OCI-LY7 (cell line): ENCODE data around the gene KCNB1. TPM values are rescaled to one million over a fixed set of nuclear protein-coding genes. Genes with fewer than 3 reads are reported as not detected.

ENCODE experiments used
- BruUV-seq: library from RNA; stranded (reverse); fragments of 400-500 nt; replicated peaks from 2 replicates; lab custom pipeline; 2021; lab: Mats Ljungman, UMichigan
- CTCF ChIA-PET: fragments of 300-600 bp; sonication (Branson Sonifier 250); formaldehyde crosslinking; loops from one replicate; lab custom pipeline; 2022; ENCODE audit warnings: antibody characterized with exemption; ENCODE audit not compliant: unreplicated experiment; lab: Charles Lee
- POLR2A ChIA-PET: fragments of 300-600 bp; sonication (Branson Sonifier 250); formaldehyde crosslinking; loops from one replicate; lab custom pipeline; 2022; ENCODE audit warnings: antibody characterized with exemption; lab: Charles Lee
- DNase-seq: peaks from one replicate; pipeline ENCODE4 v3.0.0-alpha.2; 2015; ENCODE audit warnings: low spot score
- H2AFZ ChIP-seq: fragments of 200-600 bp; sonication (generic), shearing (Covaris generic); 2 replicates; pipeline ENCODE4 v1.6.1; 2014; ENCODE audit warnings: mild to moderate bottlenecking, antibody characterized with exemption, low read length, moderate library complexity
- H3K27ac ChIP-seq: fragments of 200-600 bp; sonication (generic); 2 replicates; pipeline ENCODE4 v1.5.1; 2014; ENCODE audit warnings: mixed run types, low read depth, mild to moderate bottlenecking, moderate library complexity, low read length, inconsistent platforms; ENCODE audit not compliant: poor library complexity, severe bottlenecking
- H3K36me3 ChIP-seq: fragments of 200-600 bp; sonication (generic); 2 replicates; pipeline ENCODE4 v1.6.1; 2014; ENCODE audit warnings: mild to moderate bottlenecking, antibody characterized with exemption, low read length, moderate library complexity, mixed read lengths; ENCODE audit not compliant: insufficient read depth
- H3K4me1 ChIP-seq: fragments of 200-600 bp; sonication (generic); 2 replicates; pipeline ENCODE4 v1.5.1; 2014; ENCODE audit warnings: mild to moderate bottlenecking, low read length; ENCODE audit not compliant: insufficient read depth, poor library complexity, severe bottlenecking
- H3K4me2 ChIP-seq: fragments of 200-600 bp; sonication (generic); 2 replicates; pipeline ENCODE4 v1.6.1; 2014; ENCODE audit warnings: mild to moderate bottlenecking, low read length
- H3K4me3 ChIP-seq: fragments of 200-600 bp; sonication (generic); 2 replicates; pipeline ENCODE4 v1.5.1; 2014; ENCODE audit warnings: mild to moderate bottlenecking, low read depth, low read length; ENCODE audit not compliant: poor library complexity, severe bottlenecking
- H3K79me2 ChIP-seq: fragments of 200-600 bp; sonication (generic); 2 replicates; pipeline ENCODE4 v1.6.1; 2016; ENCODE audit warnings: low read depth, mild to moderate bottlenecking, low read length, moderate library complexity, mixed read lengths; ENCODE audit not compliant: insufficient read depth
- H3K9me2 ChIP-seq: fragments of 200-600 bp; sonication (generic); 2 replicates; pipeline ENCODE4 v1.6.1; 2016; ENCODE audit warnings: mild to moderate bottlenecking, low read length, mixed read lengths; ENCODE audit not compliant: insufficient read depth
- H3K9me3 ChIP-seq: fragments of 200-600 bp; sonication (generic); 2 replicates; pipeline ENCODE4 v1.6.1; 2014; ENCODE audit warnings: mild to moderate bottlenecking, mixed run types, low read length, mixed read lengths
- H4K20me1 ChIP-seq: fragments of 200-600 bp; sonication (generic); 2 replicates; pipeline ENCODE4 v1.6.1; 2014; ENCODE audit warnings: mild to moderate bottlenecking, antibody characterized with exemption, low read length, moderate library complexity, mixed read lengths; ENCODE audit not compliant: insufficient read depth
- EZH2phosphoT487 ChIP-seq: fragments of 200-600 bp; sonication (generic); IDR thresholded peaks from 2 replicates; pipeline ENCODE4 v1.6.1; 2018; ENCODE audit warnings: low read depth, borderline replicate concordance, mild to moderate bottlenecking, mixed run types, antibody characterized with exemption, low read length, moderate library complexity, mixed read lengths
- intact Hi-C: fragments of 100-400 bp; cut with micrococcal nuclease; formaldehyde crosslinking; loops from one replicate; pipeline ENCODE4 v1.10.0; 2022; ENCODE audit not compliant: unreplicated experiment
- total RNA-seq, 2 experiments: library from RNA; depleted of rRNA in 1 of 2; stranded (reverse); fragments of >200 nt in 1 of 2; shearing (Covaris generic) in 1 of 2; gene quantifications; 2 replicates each; pipeline ENCODE4 v1.2.3, GENCODE V29; 2014 to 2022
- TF ChIP-seq, protein P1 (sequence below): fragments of 200-600 bp; sonication (generic); conservative IDR thresholded peaks from 2 replicates; pipeline ENCODE4 v1.5.1; 2014; ENCODE audit warnings: mild to moderate bottlenecking, antibody characterized with exemption, low read length, moderate library complexity, mixed read lengths

KCNB1 gene
- total RNA-seq, 2 experiments from 2014 or later, result not detected

DNA sequence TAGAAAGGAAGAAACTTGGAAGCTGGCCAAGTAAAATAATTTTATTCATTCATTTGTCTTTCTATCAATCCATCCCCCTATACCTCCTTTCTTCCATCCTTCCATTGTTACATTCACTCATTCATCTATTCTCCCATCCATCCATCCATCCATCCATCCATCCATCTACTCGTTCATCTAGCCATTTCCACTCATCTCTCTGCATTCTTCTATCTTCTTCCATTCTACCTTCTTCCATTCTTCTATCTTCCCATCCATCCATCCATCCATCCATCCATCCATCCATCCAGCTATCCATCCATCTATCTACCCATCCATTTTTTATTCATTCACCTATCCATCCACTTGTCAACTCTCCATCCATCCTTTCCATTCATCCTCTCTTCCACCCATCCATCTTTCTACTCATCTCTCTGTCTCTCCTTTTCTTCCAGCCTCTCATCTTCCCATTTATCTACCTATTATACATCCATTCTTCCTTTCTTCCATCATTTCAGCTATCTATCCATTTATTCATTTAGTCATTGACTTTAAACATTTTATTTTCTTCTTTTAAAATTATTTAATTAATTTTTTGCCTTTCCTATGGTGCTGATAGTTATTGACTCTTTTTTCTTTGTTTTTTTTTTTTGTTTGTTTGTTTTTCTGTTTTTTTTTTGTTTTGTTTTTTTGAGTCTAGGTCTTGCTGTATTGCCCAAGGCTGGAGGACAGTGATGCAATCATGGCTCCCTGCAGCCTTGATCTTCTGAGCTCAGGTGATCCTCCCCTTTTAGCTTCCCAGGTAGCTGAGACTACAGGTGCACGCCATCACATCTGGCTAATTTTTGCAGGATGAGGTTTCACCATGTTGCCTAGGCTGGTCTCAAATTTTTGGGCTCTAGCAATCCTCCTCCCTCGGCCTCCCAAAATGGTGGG lies 151.5 kb downstream of the KCNB1 start:
- no peak for DNase-seq
- POLR2A ChIA-PET, result no interaction called here
- no TSS peak for BruUV-seq
- intact Hi-C loops, result no loop called here
- no peak overlapping the region for H3K4me2 ChIP-seq
- H3K9me2 ChIP-seq, result no peaks in the 10 kb centered on the region
- no peaks in the 10 kb centered on the region for H3K36me3 ChIP-seq
- no peaks in the 10 kb centered on the region for H3K79me2 ChIP-seq
- no peak overlapping the region for H3K27ac ChIP-seq
- H3K4me3 ChIP-seq, result no peak overlapping the region
- H3K4me1 ChIP-seq, result no peaks in the 10 kb centered on the region
- no peaks in the 10 kb centered on the region for H4K20me1 ChIP-seq
- H2AFZ ChIP-seq, result no peak overlapping the region
- CTCF ChIA-PET, result no interaction called here
- H3K9me3 ChIP-seq, result no peaks in the 10 kb centered on the region
- no peak for TF ChIP-seq EZH2phosphoT487
- TF ChIP-seq, protein P1, sequence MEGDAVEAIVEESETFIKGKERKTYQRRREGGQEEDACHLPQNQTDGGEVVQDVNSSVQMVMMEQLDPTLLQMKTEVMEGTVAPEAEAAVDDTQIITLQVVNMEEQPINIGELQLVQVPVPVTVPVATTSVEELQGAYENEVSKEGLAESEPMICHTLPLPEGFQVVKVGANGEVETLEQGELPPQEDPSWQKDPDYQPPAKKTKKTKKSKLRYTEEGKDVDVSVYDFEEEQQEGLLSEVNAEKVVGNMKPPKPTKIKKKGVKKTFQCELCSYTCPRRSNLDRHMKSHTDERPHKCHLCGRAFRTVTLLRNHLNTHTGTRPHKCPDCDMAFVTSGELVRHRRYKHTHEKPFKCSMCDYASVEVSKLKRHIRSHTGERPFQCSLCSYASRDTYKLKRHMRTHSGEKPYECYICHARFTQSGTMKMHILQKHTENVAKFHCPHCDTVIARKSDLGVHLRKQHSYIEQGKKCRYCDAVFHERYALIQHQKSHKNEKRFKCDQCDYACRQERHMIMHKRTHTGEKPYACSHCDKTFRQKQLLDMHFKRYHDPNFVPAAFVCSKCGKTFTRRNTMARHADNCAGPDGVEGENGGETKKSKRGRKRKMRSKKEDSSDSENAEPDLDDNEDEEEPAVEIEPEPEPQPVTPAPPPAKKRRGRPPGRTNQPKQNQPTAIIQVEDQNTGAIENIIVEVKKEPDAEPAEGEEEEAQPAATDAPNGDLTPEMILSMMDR, result no peak

- Histone ChIP-seq H3K79me2 (no peaks in the 10 kb centered on the region), H4K20me1 (no peaks in the 10 kb centered on the region), H3K9me3 (no peaks in the 10 kb centered on the region), H2AFZ (no peak overlapping the region), H3K4me1 (peaks cover 5% of the 10 kb centered on the region), H3K4me2 (no peak overlapping the region), H3K9me2 (no peaks in the 10 kb centered on the region), H3K27ac (no peak overlapping the region), H3K36me3 (no peaks in the 10 kb centered on the region), H3K4me3 (no peak overlapping the region)
- no peak for TF ChIP-seq EZH2phosphoT487
- BruUV-seq, result no TSS peak
- intact Hi-C loops, result no loop called here
- POLR2A ChIA-PET, result no interaction called here
- CTCF ChIA-PET, result no interaction called here
- DNase-seq, result no peak
Measured at GRCh38 chr20:49328790-49329189, 153.7 kb downstream of the KCNB1 start.

- CTCF ChIA-PET, result no interaction called here
Measured at GRCh38 chr20:49326026-49326425, 156.4 kb downstream of the KCNB1 start.

More at GRCh38 chr20:49326026-49326425, 156.4 kb downstream of the KCNB1 start:
- Histone ChIP-seq H3K9me2 (no peaks in the 10 kb centered on the region), H3K4me2 (no peak overlapping the region), H2AFZ (no peak overlapping the region), H3K4me1 (peaks cover 8% of the 10 kb centered on the region), H3K27ac (no peak overlapping the region), H3K79me2 (no peaks in the 10 kb centered on the region), H3K36me3 (no peaks in the 10 kb centered on the region), H4K20me1 (no peaks in the 10 kb centered on the region), H3K4me3 (no peak overlapping the region), H3K9me3 (no peaks in the 10 kb centered on the region)
- intact Hi-C loops, result no loop called here
- TF ChIP-seq, protein P1, result no peak
- TF ChIP-seq EZH2phosphoT487, result no peak
- POLR2A ChIA-PET, result no interaction called here
- no peak for DNase-seq
- no TSS peak for BruUV-seq
